Caco-2 (cell line): ENCODE measurements around the gene PHF5A. TPM values are rescaled to one million over a fixed set of nuclear protein-coding genes. Genes with fewer than 3 reads are reported as not detected.

Source experiments
- BruUV-seq: library from RNA; stranded (reverse); fragments of 400-500 nt; replicated peaks from 2 replicates; lab custom pipeline; 2021; lab: Mats Ljungman, UMichigan
- CTCF ChIA-PET: fragments of 300-600 bp; sonication (Branson Sonifier 250); formaldehyde crosslinking; loops from one replicate; lab custom pipeline; 2022; ENCODE audit warnings: antibody characterized with exemption; lab: Charles Lee
- POLR2A ChIA-PET: fragments of 300-600 bp; sonication (Branson Sonifier 250); formaldehyde crosslinking; loops from one replicate; lab custom pipeline; 2022; ENCODE audit warnings: antibody characterized with exemption; lab: Charles Lee
- DNase-seq, 2 experiments: peaks; one replicate each; pipeline versions ENCODE4 v3.0.0 to v3.0.0-alpha.2; 2020 to 2022
- H3K27me3 ChIP-seq: replicated peaks from 2 replicates; pipeline ENCODE4 v1.6.0; 2011; ENCODE audit warnings: low read length; ENCODE audit not compliant: control insufficient read depth, insufficient read depth
- H3K36me3 ChIP-seq: 2 replicates; pipeline ENCODE4 v1.5.1; 2011; ENCODE audit warnings: low read length; ENCODE audit not compliant: control insufficient read depth, insufficient read depth
- H3K4me1 ChIP-seq: fragments of 250-450 bp; sonication (Bioruptor Pico); 2 replicates; pipeline ENCODE4 v1.5.1; 2020; ENCODE audit warnings: mild to moderate bottlenecking
- H3K4me3 ChIP-seq: 2 replicates; pipeline ENCODE4 v1.5.1; 2011; ENCODE audit warnings: low read depth, mild to moderate bottlenecking, control low read depth, low read length
- H3K9me3 ChIP-seq: fragments of 250-450 bp; sonication (Bioruptor Pico); 2 replicates; pipeline ENCODE4 v1.5.1; 2020; ENCODE audit warnings: mild to moderate bottlenecking, moderate library complexity
- H3K27ac Mint-ChIP-seq: one replicate; pipeline ENCODE4 v1.8.0; 2022; ENCODE audit warnings: mixed read lengths; ENCODE audit not compliant: unreplicated experiment
- H3K27me3 Mint-ChIP-seq: one replicate; pipeline ENCODE4 v1.8.0; 2022; ENCODE audit warnings: mixed read lengths; ENCODE audit not compliant: insufficient read depth, unreplicated experiment
- H3K36me3 Mint-ChIP-seq: one replicate; pipeline ENCODE4 v1.8.0; 2022; ENCODE audit warnings: mild to moderate bottlenecking, mixed read lengths; ENCODE audit not compliant: insufficient read depth, unreplicated experiment
- H3K4me1 Mint-ChIP-seq: one replicate; pipeline ENCODE4 v1.8.0; 2022; ENCODE audit warnings: low read depth, mixed read lengths; ENCODE audit not compliant: unreplicated experiment
- H3K4me3 Mint-ChIP-seq: one replicate; pipeline ENCODE4 v1.8.0; 2022; ENCODE audit warnings: mild to moderate bottlenecking, moderate library complexity, mixed read lengths; ENCODE audit not compliant: unreplicated experiment
- H3K9me3 Mint-ChIP-seq: one replicate; pipeline ENCODE4 v1.8.0; 2022; ENCODE audit warnings: mixed read lengths; ENCODE audit not compliant: unreplicated experiment
- intact Hi-C: fragments of 100-400 bp; cut with micrococcal nuclease; formaldehyde crosslinking; loops from one replicate; pipeline ENCODE4 v1.10.0; 2022; ENCODE audit not compliant: unreplicated experiment
- total RNA-seq: library from RNA; stranded (reverse); gene quantifications from 2 replicates; pipeline ENCODE4 v1.2.3, GENCODE V29; 2022
- TF ChIP-seq, protein P1 (sequence below), 2 experiments: fragments of 200-600 bp in 1 of 2; IDR thresholded peaks; 1 replicate in 1 of 2; 2 replicates in 1 of 2; pipeline versions ENCODE4 v1.5.1 to v1.8.0; 2011 to 2022; ENCODE audit warnings: antibody characterized with exemption in 1 of 2, control low read depth in 1 of 2, inconsistent platforms in 1 of 2, low read depth in 1 of 2, low read length in 1 of 2, mild to moderate bottlenecking in 1 of 2, moderate library complexity in 1 of 2; ENCODE audit not compliant: insufficient read depth in 1 of 2, severe bottlenecking in 1 of 2, unreplicated experiment in 1 of 2

PHF5A gene
- total RNA-seq, 1 experiment from 2014 or later = 78.6 TPM

- Histone ChIP-seq H3K27me3 (no peaks in the 10 kb centered on the region), H3K4me1 (no peaks in the 10 kb centered on the region; the same call in 1 of the 2 replicates), H3K4me3 (peak within 1 kb of the TSS; percentile 93), H3K36me3 (no peaks in the 10 kb centered on the region), H3K9me3 (no peaks in the 10 kb centered on the region)
- H3K27me3 Mint-ChIP-seq = no peaks in the 10 kb centered on the region
- peak within 1 kb of the TSS; percentile 98 for H3K27ac Mint-ChIP-seq
- ChIA-PET POLR2A (interaction anchor here (0.5 to 6.2 kb wide), 12 partner anchors 13 to 161 kb away, joined by 3 to 122 read pairs (median 4); partner anchors contain the start of genes ACO2, PHF5A, PMM1 and RANGAP1), CTCF (interaction anchor here (0.6 to 1.5 kb wide), 4 partner anchors 22 to 117 kb away, joined by 3 to 8 read pairs (median 4); partner anchors contain the start of genes ACO2 and PHF5A)
- H3K9me3 Mint-ChIP-seq = no peaks in the 10 kb centered on the region
- peak; percentile 94 to 97 for DNase-seq
- intact Hi-C loops = loop anchor here (1.0 kb wide), 1 partner anchor 161 kb away; the partner anchor contains the start of gene RANGAP1
- H3K4me1 Mint-ChIP-seq = peaks cover 9% of the 10 kb centered on the region
- BruUV-seq = TSS peak; percentile 70
- H3K36me3 Mint-ChIP-seq = peaks cover 73% of the 10 kb centered on the region
- H3K4me3 Mint-ChIP-seq = peak within 1 kb of the TSS; percentile 99
- TF ChIP-seq, protein P1, sequence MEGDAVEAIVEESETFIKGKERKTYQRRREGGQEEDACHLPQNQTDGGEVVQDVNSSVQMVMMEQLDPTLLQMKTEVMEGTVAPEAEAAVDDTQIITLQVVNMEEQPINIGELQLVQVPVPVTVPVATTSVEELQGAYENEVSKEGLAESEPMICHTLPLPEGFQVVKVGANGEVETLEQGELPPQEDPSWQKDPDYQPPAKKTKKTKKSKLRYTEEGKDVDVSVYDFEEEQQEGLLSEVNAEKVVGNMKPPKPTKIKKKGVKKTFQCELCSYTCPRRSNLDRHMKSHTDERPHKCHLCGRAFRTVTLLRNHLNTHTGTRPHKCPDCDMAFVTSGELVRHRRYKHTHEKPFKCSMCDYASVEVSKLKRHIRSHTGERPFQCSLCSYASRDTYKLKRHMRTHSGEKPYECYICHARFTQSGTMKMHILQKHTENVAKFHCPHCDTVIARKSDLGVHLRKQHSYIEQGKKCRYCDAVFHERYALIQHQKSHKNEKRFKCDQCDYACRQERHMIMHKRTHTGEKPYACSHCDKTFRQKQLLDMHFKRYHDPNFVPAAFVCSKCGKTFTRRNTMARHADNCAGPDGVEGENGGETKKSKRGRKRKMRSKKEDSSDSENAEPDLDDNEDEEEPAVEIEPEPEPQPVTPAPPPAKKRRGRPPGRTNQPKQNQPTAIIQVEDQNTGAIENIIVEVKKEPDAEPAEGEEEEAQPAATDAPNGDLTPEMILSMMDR (IDR thresholded peaks at IDR 0.05; ENCODE audit: insufficient read depth in 1 of 2, low read depth in 1 of 2, low read length in 1 of 2, severe bottlenecking in 1 of 2, unreplicated experiment in 1 of 2) = no peak
Observed at GRCh38 chr22:41446639-41447434, 21.7 kb downstream of the PHF5A start, which contains the start of gene TOB2. Gene TOB2 (minus strand): TSS chr22:41446801. CDS start chr22:41437345, 9,456 bp downstream.

DNA sequence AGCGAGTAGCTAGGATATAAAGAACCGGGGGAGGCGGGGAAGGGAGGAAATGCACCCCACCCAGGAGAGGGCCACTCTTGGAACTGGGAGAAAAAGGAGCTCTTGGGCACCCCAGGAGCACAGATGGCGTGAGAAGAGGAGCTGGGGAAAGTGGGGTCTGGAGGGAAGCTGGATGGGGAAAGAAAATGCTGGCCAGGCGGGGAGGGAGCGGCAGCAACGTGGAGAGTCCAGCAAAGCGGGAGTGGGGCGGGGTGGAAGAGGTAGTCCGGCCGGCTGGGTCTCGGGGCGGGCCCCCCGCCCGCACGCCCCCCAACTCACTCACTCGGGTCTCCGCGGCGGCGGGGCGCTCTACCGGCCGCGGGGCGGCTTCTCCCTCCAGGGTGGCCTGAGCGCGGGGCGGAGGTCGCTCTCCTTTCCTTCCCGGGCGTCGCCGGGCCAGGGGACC lies 22.4 kb downstream of the PHF5A start:
- TF ChIP-seq, protein P1 (IDR thresholded peaks at IDR 0.05; ENCODE audit: insufficient read depth in 1 of 2, low read depth in 1 of 2, low read length in 1 of 2, severe bottlenecking in 1 of 2, unreplicated experiment in 1 of 2) = no peak
- H3K9me3 Mint-ChIP-seq = no peaks in the 10 kb centered on the region
- POLR2A ChIA-PET = interaction anchor here (0.5 to 6.2 kb wide), 9 partner anchors 13 to 160 kb away, joined by 3 to 122 read pairs (median 4); partner anchors contain the start of genes ACO2, PHF5A, PMM1 and RANGAP1
- H3K4me1 Mint-ChIP-seq = peaks cover 9% of the 10 kb centered on the region
- Histone ChIP-seq H3K27me3 (no peaks in the 10 kb centered on the region), H3K36me3 (no peaks in the 10 kb centered on the region), H3K4me1 (no peaks in the 10 kb centered on the region; the same call in 1 of the 2 replicates), H3K9me3 (no peaks in the 10 kb centered on the region), H3K4me3 (peak overlapping the region; percentile 93)
- H3K4me3 Mint-ChIP-seq = peak overlapping the region; percentile 99
- CTCF ChIA-PET = interaction anchor here (0.6 to 1.5 kb wide), 5 partner anchors 23 to 443 kb away, joined by 3 to 8 read pairs (median 4); partner anchors contain the start of genes ACO2 and PHF5A
- peaks cover 78% of the 10 kb centered on the region for H3K36me3 Mint-ChIP-seq
- H3K27ac Mint-ChIP-seq = peak overlapping the region; percentile 98
- no peak for DNase-seq
- H3K27me3 Mint-ChIP-seq = no peaks in the 10 kb centered on the region
- no TSS peak for BruUV-seq
- intact Hi-C loops = loop anchor here (1.0 kb wide), 1 partner anchor 160 kb away; the partner anchor contains the start of gene RANGAP1
